K562 treated with DMSO at 1 percent for 24 hours (cell line): ENCODE measurements around the gene GRAMD2A. TPM values are rescaled to one million over a fixed set of nuclear protein-coding genes. Genes with fewer than 3 reads are reported as not detected.

Source experiments
- total RNA-seq: library from RNA; unstranded; fragments of 300-600 nt; gene quantifications from 2 replicates; pipeline ENCODE4 v1.2.3, GENCODE V29; 2022; ENCODE audit warnings: low read depth; ENCODE audit not compliant: insufficient read depth

Gene GRAMD2A
- total RNA-seq, result not detected in 2 replicates

DNA sequence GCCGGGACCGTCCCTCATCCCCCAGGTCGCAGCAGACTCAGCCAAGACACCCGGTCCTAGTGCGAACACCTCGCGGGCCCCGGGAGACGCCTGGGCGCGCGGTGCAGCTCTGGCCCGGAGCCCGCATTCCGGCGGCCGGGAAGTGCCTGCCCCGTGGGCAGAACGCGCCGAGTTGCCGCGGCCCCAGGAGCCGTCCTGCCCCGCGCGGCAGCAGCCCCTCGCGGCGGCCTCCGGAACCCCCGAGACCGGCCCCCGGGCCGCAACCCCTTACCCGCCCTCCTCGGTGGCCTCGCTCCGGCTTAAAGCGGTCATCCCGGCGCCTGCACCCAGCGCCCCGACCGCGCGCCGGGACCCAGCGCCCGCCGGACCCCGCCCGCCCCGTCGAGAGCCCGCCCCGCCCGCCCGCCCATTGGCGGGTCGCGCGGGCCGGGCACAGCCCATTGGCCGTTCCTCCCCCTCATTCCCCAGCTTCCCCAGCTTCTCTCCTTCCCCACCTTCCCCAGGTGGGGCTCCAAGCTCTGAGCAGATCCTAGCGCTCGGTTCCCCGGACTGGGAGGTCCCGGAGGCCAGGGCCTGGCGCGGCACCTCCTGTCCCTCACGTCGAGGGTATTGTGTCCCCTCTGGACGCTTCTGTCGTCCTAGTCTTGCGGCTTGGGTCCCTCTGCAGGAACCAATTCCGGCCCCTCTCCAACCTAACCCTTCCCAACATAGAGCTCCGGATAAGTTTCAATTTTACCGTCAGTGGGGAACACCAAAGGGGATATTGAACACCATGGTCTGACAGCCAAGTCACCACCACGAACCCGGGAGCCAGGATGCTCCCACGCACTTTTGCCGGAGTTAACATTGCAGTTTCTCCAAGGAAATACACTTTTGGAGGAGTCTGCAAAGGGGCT, at the start of gene GRAMD2A:
Gene GRAMD2A, minus strand, starts transcription at position 328 of the 896 bp plus-strand sequence.

GRCh38 chr15:72231066-72231832, 33.7 kb upstream of the GRAMD2A start, which contains the start of gene PKM:
Gene PKM (minus strand): TSS chr15:72231190. CDS start chr15:72219097, 12,093 bp downstream.

GRCh38 chr15:72118017-72118978, 79.3 kb downstream of the GRAMD2A start, which contains the start of the genes MYO9A and SENP8:
Gene MYO9A (minus strand): TSS chr15:72118150. CDS start chr15:72046563, 71,587 bp downstream.
Gene SENP8 (plus strand): TSS chr15:72118403. CDS start chr15:72139624, 21,221 bp downstream.

Other genes starting within 250 kb of the GRAMD2A start
- gene MYO9A, start 79.6 kb downstream of the GRAMD2A start, total RNA-seq, result 5.3 and 5.7 TPM in 2 replicates
- 1.2 and 1.9 TPM in 2 replicates for gene SENP8, start 79.4 kb downstream of the GRAMD2A start, total RNA-seq
- 1,389 and 1,398 TPM in 2 replicates for gene PKM, start 33.4 kb upstream of the GRAMD2A start, total RNA-seq
- 29.1 and 29.6 TPM in 2 replicates for gene PARP6, start 74.8 kb upstream of the GRAMD2A start, total RNA-seq
- 0.25 and 0.79 TPM in 2 replicates for gene CELF6, start 122.4 kb upstream of the GRAMD2A start, total RNA-seq
- 111 and 115 TPM in 2 replicates for gene HEXA, start 178.2 kb upstream of the GRAMD2A start, total RNA-seq
- gene TMEM202, start 200.5 kb upstream of the GRAMD2A start, total RNA-seq, result not detected in 2 replicates